Thyroid gland (tissue), 4 donors: ENCODE data around the gene SRP19. TPM values are rescaled to one million over a fixed set of nuclear protein-coding genes. Genes with fewer than 3 reads are reported as not detected.

ENCODE experiments used
- DNase-seq, 2 donors: peaks; one replicate each; pipeline ENCODE4 v3.0.0-alpha.2; 2019
- H3K27ac ChIP-seq, 3 donors: fragments of 200-600 bp; sonication (generic); 1 replicate in 2 of 3; 2 replicates in 1 of 3; pipeline ENCODE4 v1.5.1; 2016 to 2019; ENCODE audit warnings: mild to moderate bottlenecking in 1 of 3, moderate library complexity in 1 of 3
- H3K27me3 ChIP-seq: fragments of 200-600 bp; sonication (generic); one replicate; pipeline ENCODE4 v1.5.1; 2019
- H3K36me3 ChIP-seq, 2 donors: fragments of 200-600 bp; sonication (generic); one replicate each; pipeline ENCODE4 v1.5.1; 2016 to 2019
- H3K4me1 ChIP-seq, 2 donors: fragments of 200-600 bp; sonication (generic); one replicate each; pipeline ENCODE4 v1.5.1; 2017 to 2019
- H3K4me3 ChIP-seq, 3 donors: fragments of 200-600 bp; sonication (generic); replicated peaks in 1 of 3; 1 replicate in 2 of 3; 2 replicates in 1 of 3; pipeline ENCODE4 v1.5.1; 2016; ENCODE audit warnings: mild to moderate bottlenecking in 1 of 3
- H3K9me3 ChIP-seq: fragments of 200-600 bp; sonication (generic); one replicate; pipeline ENCODE4 v1.5.1; 2017
- POLR2A ChIP-seq, 2 donors: fragments of 450-650 bp; IDR thresholded peaks; one replicate each; pipeline ENCODE4 v1.6.1; 2017; ENCODE audit warnings: antibody characterized with exemption in 2 of 2, mild to moderate bottlenecking in 2 of 2, moderate library complexity in 1 of 2
- WGBS, 2 donors: methylation state at CpG; one replicate each; pipeline ENCODE4 v1.1.5; 2017; 5-methylcytosine and 5-hydroxymethylcytosine counted together
- intact Hi-C: fragments of 100-400 bp; cut with DNase I; formaldehyde crosslinking; loops from one replicate; pipeline ENCODE4 v1.15.1; 2023
- total RNA-seq, 4 donors: library from RNA; depleted of rRNA; stranded (reverse); fragments of >200 nt; gene quantifications; one replicate each; pipeline ENCODE4 v1.2.3, GENCODE V29; 2016
- TF ChIP-seq, protein P1 (sequence below), 6 experiments: fragments of 200-600 bp in 3 of 6; fragments of 450-650 bp in 3 of 6; sonication (generic) in 3 of 6; IDR thresholded peaks; one replicate each; pipeline ENCODE4 v1.5.1; 2016 to 2019; ENCODE audit warnings: antibody characterized with exemption in 6 of 6, mild to moderate bottlenecking in 2 of 6, inconsistent platforms in 1 of 6, moderate library complexity in 1 of 6

Gene SRP19
- total RNA-seq, 4 donors from 2014 or later, result 54.5 to 82.6 (median 76.5) TPM

DNA sequence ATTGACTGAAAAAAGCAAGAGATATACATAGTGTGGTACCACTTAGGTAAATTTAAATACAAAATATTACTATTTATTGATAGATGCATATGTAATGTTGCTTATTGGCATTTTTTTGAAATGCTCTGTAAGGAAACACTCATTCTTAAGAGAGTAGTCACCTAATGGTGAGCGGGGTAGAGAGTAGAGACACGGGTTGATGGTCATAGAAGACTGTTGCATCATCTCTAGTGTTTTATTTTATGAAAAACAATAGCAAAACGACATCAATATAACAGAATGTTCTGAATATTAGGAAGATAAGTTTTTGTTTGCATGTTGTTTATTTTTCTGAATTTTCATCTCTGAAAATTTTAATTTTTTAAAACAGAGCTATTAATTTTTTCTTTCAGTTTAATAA lies 4.0 kb downstream of the SRP19 start:
- Histone ChIP-seq H3K36me3 (peaks cover 24 to 41% of the 10 kb centered on the region in 2 donors), H3K4me3 (no peak overlapping the region), H3K9me3 (no peaks in the 10 kb centered on the region), H3K27ac (no peak overlapping the region), H3K27me3 (no peaks in the 10 kb centered on the region), H3K4me1 (peaks cover 19 to 30% of the 10 kb centered on the region in 2 donors)
- no peak for DNase-seq
- TF ChIP-seq, protein P1, sequence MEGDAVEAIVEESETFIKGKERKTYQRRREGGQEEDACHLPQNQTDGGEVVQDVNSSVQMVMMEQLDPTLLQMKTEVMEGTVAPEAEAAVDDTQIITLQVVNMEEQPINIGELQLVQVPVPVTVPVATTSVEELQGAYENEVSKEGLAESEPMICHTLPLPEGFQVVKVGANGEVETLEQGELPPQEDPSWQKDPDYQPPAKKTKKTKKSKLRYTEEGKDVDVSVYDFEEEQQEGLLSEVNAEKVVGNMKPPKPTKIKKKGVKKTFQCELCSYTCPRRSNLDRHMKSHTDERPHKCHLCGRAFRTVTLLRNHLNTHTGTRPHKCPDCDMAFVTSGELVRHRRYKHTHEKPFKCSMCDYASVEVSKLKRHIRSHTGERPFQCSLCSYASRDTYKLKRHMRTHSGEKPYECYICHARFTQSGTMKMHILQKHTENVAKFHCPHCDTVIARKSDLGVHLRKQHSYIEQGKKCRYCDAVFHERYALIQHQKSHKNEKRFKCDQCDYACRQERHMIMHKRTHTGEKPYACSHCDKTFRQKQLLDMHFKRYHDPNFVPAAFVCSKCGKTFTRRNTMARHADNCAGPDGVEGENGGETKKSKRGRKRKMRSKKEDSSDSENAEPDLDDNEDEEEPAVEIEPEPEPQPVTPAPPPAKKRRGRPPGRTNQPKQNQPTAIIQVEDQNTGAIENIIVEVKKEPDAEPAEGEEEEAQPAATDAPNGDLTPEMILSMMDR (IDR thresholded peaks at IDR 0.05), result no peak
- no peak for TF ChIP-seq POLR2A (IDR thresholded peaks at IDR 0.05)
- intact Hi-C loops, result no loop called here
- WGBS, 2 donors, result 93 to 94% methylated on average over 3 of the region's 3 CpGs

DNA sequence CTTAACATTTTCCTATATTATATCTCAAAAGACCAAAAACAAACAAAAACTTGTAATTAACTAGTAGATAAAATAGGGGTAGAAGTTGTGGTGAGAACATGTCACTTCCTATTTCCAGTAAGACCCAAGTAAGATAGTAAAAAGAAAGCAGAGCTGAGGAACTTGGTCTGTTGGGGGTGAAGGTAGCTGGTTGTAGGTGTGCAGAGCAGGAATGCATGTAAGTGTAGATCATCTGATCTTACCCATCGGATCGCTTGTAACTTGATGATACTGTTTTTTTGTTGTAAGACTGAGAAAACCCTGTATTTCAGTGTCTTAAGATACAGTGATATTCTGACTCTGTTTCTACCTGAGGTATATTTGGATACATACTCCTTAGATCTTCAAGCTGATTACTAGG lies 5.7 kb downstream of the SRP19 start:
- Histone ChIP-seq H3K4me3 (no peak overlapping the region), H3K27ac (no peak overlapping the region), H3K9me3 (no peaks in the 10 kb centered on the region), H3K4me1 (peaks cover 16 to 24% of the 10 kb centered on the region in 2 donors), H3K36me3 (peaks cover 27 to 49% of the 10 kb centered on the region in 2 donors), H3K27me3 (no peaks in the 10 kb centered on the region)
- DNase-seq, result no peak
- intact Hi-C loops, result no loop called here
- TF ChIP-seq, protein P1 (IDR thresholded peaks at IDR 0.05), result no peak
- TF ChIP-seq POLR2A (IDR thresholded peaks at IDR 0.05), result no peak
- 92 to 96% methylated on average over 2 of the region's 2 CpGs for WGBS, 2 donors

DNA sequence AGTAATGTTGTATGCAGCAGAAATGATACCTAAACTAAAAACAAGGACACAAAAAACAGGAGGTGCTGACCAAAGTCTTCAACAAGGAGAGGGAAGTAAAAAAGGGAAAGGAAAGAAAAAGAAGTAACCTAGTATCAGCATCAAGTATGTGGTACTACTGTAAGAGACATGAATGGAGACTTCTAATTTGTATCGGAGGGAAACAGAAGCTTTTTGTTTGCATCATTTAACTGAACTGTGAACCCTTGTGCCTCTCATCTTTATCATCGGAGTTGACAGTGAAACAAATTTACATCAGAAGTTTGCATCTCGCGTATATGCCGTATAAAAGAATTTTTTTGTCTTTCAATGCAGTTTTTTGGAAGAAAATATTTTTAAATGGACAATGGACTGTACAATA lies 6.3 kb downstream of the SRP19 start:
- Histone ChIP-seq H3K9me3 (no peaks in the 10 kb centered on the region), H3K27me3 (no peaks in the 10 kb centered on the region), H3K4me3 (no peak overlapping the region), H3K4me1 (peaks cover 10 to 18% of the 10 kb centered on the region in 2 donors), H3K27ac (no peak overlapping the region), H3K36me3 (peaks cover 27 to 49% of the 10 kb centered on the region in 2 donors)
- intact Hi-C loops, result no loop called here
- 95 to 96% methylated on average over 5 of the region's 5 CpGs for WGBS, 2 donors
- no peak for TF ChIP-seq POLR2A (IDR thresholded peaks at IDR 0.05)
- TF ChIP-seq, protein P1 (IDR thresholded peaks at IDR 0.05), result no peak
- no peak for DNase-seq

DNA sequence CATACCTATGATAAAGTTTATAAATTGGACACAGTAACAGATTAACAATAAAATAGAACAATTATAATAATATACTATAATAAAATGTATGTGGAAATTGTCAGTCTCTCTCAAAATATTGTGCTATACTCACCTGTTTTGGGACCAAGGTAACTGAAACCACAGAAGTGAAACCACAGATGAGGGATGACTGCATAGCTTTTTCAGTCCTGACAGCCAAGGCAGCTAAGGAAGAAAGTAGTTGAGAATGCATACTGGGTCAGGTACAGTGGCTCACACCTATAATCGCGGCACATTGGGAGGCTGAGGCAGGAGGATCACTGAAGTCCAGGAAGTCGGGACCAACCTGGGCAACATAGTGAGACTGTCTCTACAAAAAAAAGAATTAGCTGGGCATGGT lies 8.9 kb downstream of the SRP19 start:
- H3K9me3 ChIP-seq, result no peaks in the 10 kb centered on the region
- intact Hi-C loops, result no loop called here
- H3K36me3 ChIP-seq, result peaks cover 27 to 48% of the 10 kb centered on the region in 2 donors
- 96 to 100% methylated on average over 3 of the region's 3 CpGs for WGBS, 2 donors
- TF ChIP-seq, protein P1 (IDR thresholded peaks at IDR 0.05), result no peak
- TF ChIP-seq POLR2A (IDR thresholded peaks at IDR 0.05), result no peak
- no peak overlapping the region for H3K27ac ChIP-seq
- no peak overlapping the region for H3K4me3 ChIP-seq
- DNase-seq, result no peak
- no peaks in the 10 kb centered on the region for H3K27me3 ChIP-seq
- H3K4me1 ChIP-seq, result no peaks in the 10 kb centered on the region

DNA sequence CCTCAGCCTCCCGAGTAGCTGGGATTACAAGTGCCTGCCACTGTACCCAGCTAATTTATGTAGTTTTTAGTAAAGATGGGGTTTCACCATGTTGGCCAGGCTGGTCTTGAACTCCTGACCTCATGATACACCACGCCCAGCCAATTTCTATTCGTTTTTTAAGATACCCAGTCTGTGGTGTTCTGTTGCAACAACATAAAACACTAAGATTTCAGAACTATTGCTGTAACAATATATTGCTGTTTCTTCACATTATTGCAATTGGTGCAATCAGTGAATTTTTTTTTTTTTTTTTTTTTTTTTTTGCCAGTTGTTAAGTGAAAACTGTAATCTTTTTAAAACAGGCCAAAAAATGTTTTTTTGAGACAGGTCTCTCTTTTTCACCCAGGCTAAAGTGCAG lies 9.9 kb downstream of the SRP19 start:
- no peak overlapping the region for H3K27ac ChIP-seq
- no peaks in the 10 kb centered on the region for H3K9me3 ChIP-seq
- no peaks in the 10 kb centered on the region for H3K4me1 ChIP-seq
- H3K27me3 ChIP-seq, result no peaks in the 10 kb centered on the region
- peaks cover 27 to 44% of the 10 kb centered on the region in 2 donors for H3K36me3 ChIP-seq
- no peak for DNase-seq
- intact Hi-C loops, result no loop called here
- no peak overlapping the region for H3K4me3 ChIP-seq
- 62 to 93% methylated on average over 3 of the region's 3 CpGs for WGBS, 2 donors
- no peak for TF ChIP-seq POLR2A (IDR thresholded peaks at IDR 0.05)
- TF ChIP-seq, protein P1 (IDR thresholded peaks at IDR 0.05), result no peak
